Left lung (tissue), 14 donors: ENCODE results near the gene C13orf46. TPM values are rescaled to one million over a fixed set of nuclear protein-coding genes. Genes with fewer than 3 reads are reported as not detected.

Source experiments
- ATAC-seq: fragments of 200-7000 bp; cut with Tn5 transposase; one replicate; pipeline ENCODE4 v1.9.1; 2020; ENCODE audit warnings: moderate library complexity
- DNase-seq, 4 donors: peaks; one replicate each; pipeline ENCODE4 v3.0.0-alpha.2; 2013 to 2020
- H3K27ac ChIP-seq, 2 donors: fragments of 200-600 bp; sonication (generic) in 1 of 2; one replicate each; pipeline versions ENCODE4 v1.5.0 to v1.8.0; 2020 to 2021
- H3K27me3 ChIP-seq, 2 donors: fragments of 200-600 bp; sonication (generic) in 1 of 2; one replicate each; pipeline versions ENCODE4 v1.5.0 to v1.8.0; 2020 to 2021
- H3K36me3 ChIP-seq, 2 donors: fragments of 200-600 bp; sonication (generic) in 1 of 2; one replicate each; pipeline versions ENCODE4 v1.5.0 to v1.8.0; 2020 to 2021
- H3K4me1 ChIP-seq, 2 donors: fragments of 200-600 bp; one replicate each; pipeline ENCODE4 v1.8.0; 2021
- H3K4me3 ChIP-seq, 2 donors: fragments of 200-600 bp; sonication (generic) in 1 of 2; one replicate each; pipeline versions ENCODE4 v1.5.0 to v1.8.0; 2020 to 2021; ENCODE audit warnings: mild to moderate bottlenecking in 1 of 2
- H3K9me3 ChIP-seq, 2 donors: fragments of 200-600 bp; sonication (generic) in 1 of 2; one replicate each; pipeline versions ENCODE4 v1.5.0 to v1.8.0; 2020 to 2021
- CTCF ChIP-seq, 2 donors: fragments of 200-600 bp; sonication (generic) in 1 of 2; IDR thresholded peaks; one replicate each; pipeline versions ENCODE4 v1.5.0 to v1.8.0; 2021; ENCODE audit warnings: antibody characterized with exemption in 2 of 2
- intact Hi-C, 2 donors: fragments of 100-400 bp; cut with DNase I; formaldehyde crosslinking; loops; one replicate each; pipeline versions ENCODE4 v1.11.2 to v1.14.2; 2022
- long read RNA-seq, 12 donors: library from polyadenylated mRNA in 2 of 12; unstranded in 2 of 12; transcript quantifications; one replicate each; pipeline ENCODE4 v2.0.0 and lab custom pipeline, GENCODE V29; 2019 to 2026
- polyA plus RNA-seq, 6 donors: library from polyadenylated mRNA; unstranded; fragments of 120-200 nt; gene quantifications; one replicate each; pipeline ENCODE4 v1.2.1, GENCODE V29; 2013; ENCODE audit not compliant: insufficient read length in 6 of 6
- total RNA-seq, 2 donors: library from RNA; stranded (reverse); fragmentation: NEBNext Ultra II Directional; extraction: Animal tissue kit (Norgen Biotek cat#: 25700); gene quantifications; one replicate each; pipeline ENCODE4 v1.2.1, GENCODE V29; 2021
- donor health status: DM: no; HTN: yes; CAD: no.
- donor health status: DM: no; HTN: no; CAD: no.

Gene C13orf46
- 1 to 10 TPM; 7.1 to 7.5 TPM for total RNA-seq
- polyA plus RNA-seq: under 1 TPM; 0.10 to 0.50 (median 0.28) TPM
- long read RNA-seq, donor 1: 0 reads
- long read RNA-seq, donor 2: 0 reads
- long read RNA-seq, donor 3: 0 reads
- long read RNA-seq, donor 4: 0 reads
- long read RNA-seq, donor 5: 0 reads
- long read RNA-seq, donor 6: 0 reads
- long read RNA-seq, donor 7: 0 reads
- long read RNA-seq, donor 8: 0 reads
- long read RNA-seq, donor 9: 0 reads
- long read RNA-seq, donor 10: 0 reads
- long read RNA-seq, donor 11: 0 reads
- long read RNA-seq, donor 12: 0 reads

- H3K27me3 ChIP-seq: no peaks in the 10 kb centered on the region
- H3K4me1 ChIP-seq: peaks cover 0 to 6% of the 10 kb centered on the region in 2 donors
- H3K9me3 ChIP-seq: no peaks in the 10 kb centered on the region
- no peak for ATAC-seq
- H3K4me3 ChIP-seq: no peak within 1 kb of the TSS
- peak in 2 of 4 donors; percentile 28 to 74 for DNase-seq
- peaks cover 0 to 34% of the 10 kb centered on the region in 2 donors for H3K36me3 ChIP-seq
- no peak for TF ChIP-seq CTCF (IDR thresholded peaks at IDR 0.05)
- no peak within 1 kb of the TSS for H3K27ac ChIP-seq
- intact Hi-C loops: no loop called here
Measured at GRCh38 chr13:113973218-113974164, at the start of gene C13orf46. C13orf46 (minus strand) TSS chr13:113974076; CDS start chr13:113973997, 79 bp downstream.

GRCh38 chr13:114022876-114023275 lies 49.0 kb upstream of the C13orf46 start:
- peaks cover 0 to 14% of the 10 kb centered on the region in 2 donors for H3K4me1 ChIP-seq
- H3K36me3 ChIP-seq: peaks cover 0 to 85% of the 10 kb centered on the region in 2 donors
- no peaks in the 10 kb centered on the region for H3K9me3 ChIP-seq
- no peak for ATAC-seq
- H3K27me3 ChIP-seq: no peaks in the 10 kb centered on the region
- intact Hi-C loops: no loop called here
- no peak overlapping the region for H3K27ac ChIP-seq
- H3K4me3 ChIP-seq: no peak overlapping the region
- no peak for TF ChIP-seq CTCF (IDR thresholded peaks at IDR 0.05)
- DNase-seq: peak in 1 of 4 donors; percentile 44

- ATAC-seq: no peak
- intact Hi-C loops: no loop called here
- Histone ChIP-seq H3K4me1 (peaks cover 0 to 14% of the 10 kb centered on the region in 2 donors), H3K4me3 (no peak overlapping the region), H3K27ac (no peak overlapping the region), H3K36me3 (peaks cover 0 to 90% of the 10 kb centered on the region in 2 donors), H3K9me3 (no peaks in the 10 kb centered on the region), H3K27me3 (no peaks in the 10 kb centered on the region)
- no peak for TF ChIP-seq CTCF (IDR thresholded peaks at IDR 0.05)
- peak in 1 of 4 donors; percentile 21 for DNase-seq
Measured at GRCh38 chr13:114022309-114022669, 48.4 kb upstream of the C13orf46 start.

GRCh38 chr13:114021464-114022308 lies 47.8 kb upstream of the C13orf46 start:
- H3K36me3 ChIP-seq: peaks cover 0 to 90% of the 10 kb centered on the region in 2 donors
- peaks cover 0 to 8% of the 10 kb centered on the region in 2 donors for H3K4me1 ChIP-seq
- DNase-seq: peak in 1 of 4 donors; percentile 51

More at GRCh38 chr13:114021464-114022308, 47.8 kb upstream of the C13orf46 start:
- H3K9me3 ChIP-seq: no peaks in the 10 kb centered on the region
- no peak for TF ChIP-seq CTCF (IDR thresholded peaks at IDR 0.05)
- intact Hi-C loops: no loop called here
- no peak overlapping the region for H3K4me3 ChIP-seq
- ATAC-seq: no peak
- H3K27me3 ChIP-seq: no peaks in the 10 kb centered on the region
- H3K27ac ChIP-seq: no peak overlapping the region
